Activated CD4-positive, alpha-beta T cell treated with anti-CD3 and anti-CD28 coated beads, Interleukin-2, amount 50 U/mL, for 48 hours (primary cell): ENCODE results near the gene SLC25A5.
"Not testable (repeated sequence)": the region's sequence is repeated elsewhere in the genome, so short reads cannot be mapped to it uniquely, and the experiment has no call there.

Source experiments
- DNase-seq, 2 experiments: peaks; one replicate each; pipeline ENCODE4 v3.0.0-alpha.2; 2020

The SLC25A5 gene

DNA sequence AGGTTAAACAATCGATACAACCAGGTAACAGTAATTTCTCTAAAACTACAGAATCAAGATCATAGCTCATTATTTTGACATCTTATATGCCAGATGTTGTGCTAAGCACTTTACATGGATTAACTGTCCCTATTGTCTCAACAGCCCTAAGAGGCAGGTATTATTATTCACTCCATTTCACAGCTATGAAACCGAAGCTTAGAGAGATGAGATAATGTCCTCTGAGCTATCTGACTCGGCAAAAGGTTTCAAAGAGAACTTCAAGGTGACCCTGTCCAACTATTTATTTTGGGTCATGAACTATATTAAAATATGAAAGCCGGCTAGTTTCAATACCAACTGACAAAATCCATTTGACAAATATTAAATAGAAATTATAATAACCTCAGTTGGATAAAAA, 10.3 kb downstream of the SLC25A5 start:
- DNase-seq = no peak

DNA sequence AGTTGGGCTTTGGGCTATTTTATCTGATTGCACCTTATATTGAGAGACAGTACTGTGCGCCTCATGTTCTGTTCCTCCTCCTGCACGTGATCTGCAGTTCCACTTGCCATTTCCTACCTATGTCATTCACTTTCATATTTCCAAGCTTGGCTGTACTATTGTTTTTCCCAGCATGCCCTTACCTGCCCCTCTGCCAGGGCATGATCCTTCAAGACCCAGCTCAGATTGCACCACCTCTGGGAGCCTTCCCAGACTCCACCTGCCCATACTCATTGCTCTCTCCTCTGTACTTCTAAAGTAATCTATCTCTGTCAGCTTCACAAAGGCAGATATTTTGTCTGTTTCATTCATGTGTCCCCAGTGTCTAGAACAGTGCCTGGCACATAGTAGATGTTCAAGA, 11.6 kb downstream of the SLC25A5 start:
- DNase-seq = no peak

DNA sequence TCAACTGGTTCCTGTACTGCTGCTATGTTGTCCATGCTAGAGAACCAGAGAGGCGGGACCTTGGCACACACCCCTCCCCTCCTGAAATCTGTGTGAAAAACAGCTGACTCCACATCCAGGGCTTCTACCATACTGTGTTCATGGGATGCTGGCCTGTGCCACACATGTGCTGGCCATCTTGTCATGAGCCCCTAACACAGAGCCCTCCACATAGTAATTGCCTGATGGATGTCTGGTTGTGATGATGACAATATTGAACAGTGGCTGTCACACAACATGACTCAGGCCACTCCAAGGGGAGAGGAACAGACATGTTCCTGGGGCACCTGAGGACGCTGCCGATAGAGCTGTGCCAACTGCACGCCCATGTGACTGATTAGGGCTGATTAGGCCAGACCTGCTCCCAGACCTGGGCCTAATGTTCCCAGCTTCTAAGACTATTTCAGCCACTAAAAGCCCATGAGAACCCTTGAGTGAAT, 13.1 kb downstream of the SLC25A5 start:
- no peak for DNase-seq

DNA sequence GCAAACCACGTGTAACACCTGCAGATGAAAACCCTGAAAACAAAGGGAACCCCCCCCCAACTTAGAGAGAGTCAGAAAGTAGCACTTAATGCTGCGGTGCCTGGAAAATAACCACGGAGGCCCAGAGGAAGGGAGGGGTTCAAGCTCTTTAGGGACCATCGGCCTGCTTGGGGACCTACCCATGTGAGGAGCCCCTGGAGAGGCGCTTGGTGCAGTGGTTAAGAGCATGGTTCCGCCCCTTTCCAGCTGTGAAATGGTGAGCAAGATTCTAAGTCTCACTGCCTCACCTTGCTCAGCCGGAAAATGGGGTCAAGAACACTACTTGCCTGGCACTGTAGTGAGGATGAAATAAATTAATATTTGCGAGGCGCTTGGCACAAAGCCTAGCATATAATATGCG, 13.8 kb downstream of the SLC25A5 start:
- DNase-seq = no peak

DNA sequence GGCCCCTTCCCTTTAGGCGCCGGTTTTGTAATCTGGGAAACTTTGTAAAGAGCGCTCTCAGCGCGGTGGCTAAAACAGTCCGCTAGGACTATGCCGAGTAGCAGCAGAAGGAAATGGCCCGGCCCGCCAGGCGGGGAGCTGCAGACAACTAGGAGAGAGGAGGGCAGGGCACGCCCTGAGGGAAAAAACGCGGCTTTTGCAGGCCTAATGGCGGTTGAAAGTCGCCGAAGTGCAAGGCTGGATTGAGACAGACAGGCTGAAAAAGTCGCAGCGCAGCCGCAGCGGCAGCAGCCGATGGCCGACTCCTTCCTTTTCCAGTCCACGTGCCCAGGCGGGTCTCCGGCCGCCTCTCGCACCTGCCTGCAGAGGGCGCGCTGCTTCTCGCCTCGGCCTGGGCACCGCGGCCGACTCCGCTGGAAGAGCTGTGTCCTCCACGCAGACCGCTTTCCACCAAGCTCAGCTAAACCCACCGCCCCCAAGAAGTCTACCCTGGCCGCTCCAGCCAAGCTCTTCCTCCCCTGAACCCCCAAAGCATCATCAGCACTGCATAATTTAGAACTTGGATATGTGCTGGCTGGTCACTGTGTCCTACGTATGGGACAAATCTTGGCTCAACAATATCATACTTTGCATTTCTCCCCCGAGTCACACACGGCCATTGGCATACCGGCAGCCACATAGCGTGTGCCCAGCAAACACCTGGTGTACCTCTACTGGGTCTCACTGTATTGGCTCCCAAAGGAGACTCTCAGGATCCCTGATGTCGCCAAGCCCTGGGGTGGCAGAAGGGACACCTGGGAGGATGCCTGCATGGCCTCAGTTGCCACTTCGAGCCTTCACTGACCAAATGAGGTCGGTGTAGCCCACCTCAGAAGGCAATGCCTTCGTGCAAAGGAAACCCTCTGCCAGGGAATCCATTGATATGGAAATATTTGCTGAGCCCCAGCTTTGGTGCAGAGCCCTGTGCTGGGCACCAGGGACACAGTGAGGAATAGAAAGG, 14.5 kb downstream of the SLC25A5 start:
- peak; percentile 71 to 75 for DNase-seq

DNA sequence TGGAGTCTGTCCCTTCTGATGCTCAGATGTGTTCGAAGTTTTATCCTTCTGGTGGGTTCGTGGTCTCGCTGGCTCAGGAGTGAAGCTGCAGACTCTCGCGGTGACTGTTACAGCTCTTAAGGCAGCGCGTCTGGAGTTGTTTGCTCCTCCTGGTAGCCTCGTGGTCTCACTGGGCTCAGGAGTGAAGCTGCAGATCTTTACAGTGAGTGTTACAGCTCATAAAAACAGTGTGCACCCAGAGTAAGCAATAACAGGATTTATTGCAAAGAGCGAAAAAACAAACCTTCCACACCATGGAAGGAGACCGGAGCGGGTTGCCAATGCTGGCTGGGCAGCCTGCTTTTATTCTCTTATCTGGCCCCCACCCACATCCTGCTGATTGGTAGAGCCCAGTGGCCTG, 18.5 kb downstream of the SLC25A5 start:
- DNase-seq = no peak

DNA sequence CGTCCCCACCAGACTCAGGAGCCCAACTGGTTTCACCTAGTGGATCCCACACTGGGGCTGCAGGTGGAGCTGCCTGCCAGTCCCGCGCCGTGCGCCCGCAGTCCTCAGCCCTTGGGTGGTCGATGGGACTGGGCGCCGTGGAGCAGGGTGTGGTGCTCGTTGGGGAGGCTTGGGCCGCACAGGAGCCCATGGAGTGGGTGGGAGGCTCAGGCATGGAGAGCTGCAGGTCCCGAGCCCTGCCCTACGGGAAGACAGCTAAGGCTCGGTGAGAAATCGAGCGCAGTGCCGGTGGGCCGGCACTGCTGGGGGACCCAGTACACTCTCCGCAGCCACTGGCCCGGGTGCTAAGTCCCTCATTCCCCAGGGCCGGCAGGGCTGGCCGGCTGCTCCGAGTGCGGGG, 19.5 kb downstream of the SLC25A5 start:
- not testable (repeated sequence) for DNase-seq

DNA sequence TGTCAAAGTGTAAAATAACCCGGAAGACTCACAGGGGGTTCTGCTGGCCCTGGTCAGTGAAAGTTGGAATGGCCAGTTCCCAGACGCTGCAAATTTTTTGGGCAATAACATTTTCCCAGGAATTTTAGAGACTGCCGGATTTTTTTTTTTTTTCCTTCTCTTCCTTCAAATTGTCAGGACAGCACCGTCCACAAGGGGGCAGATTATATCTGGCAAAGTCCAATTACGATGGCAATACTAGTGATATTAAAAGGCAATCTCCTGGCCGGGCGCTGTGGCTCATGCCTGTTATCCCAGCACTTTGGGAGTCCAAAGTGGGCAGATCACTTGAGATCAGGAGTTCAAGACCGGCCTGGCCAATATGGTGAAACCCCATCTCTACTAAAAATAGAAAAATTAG, 20.5 kb downstream of the SLC25A5 start:
- peak in 1 of 2 experiments; percentile 44 for DNase-seq

DNA sequence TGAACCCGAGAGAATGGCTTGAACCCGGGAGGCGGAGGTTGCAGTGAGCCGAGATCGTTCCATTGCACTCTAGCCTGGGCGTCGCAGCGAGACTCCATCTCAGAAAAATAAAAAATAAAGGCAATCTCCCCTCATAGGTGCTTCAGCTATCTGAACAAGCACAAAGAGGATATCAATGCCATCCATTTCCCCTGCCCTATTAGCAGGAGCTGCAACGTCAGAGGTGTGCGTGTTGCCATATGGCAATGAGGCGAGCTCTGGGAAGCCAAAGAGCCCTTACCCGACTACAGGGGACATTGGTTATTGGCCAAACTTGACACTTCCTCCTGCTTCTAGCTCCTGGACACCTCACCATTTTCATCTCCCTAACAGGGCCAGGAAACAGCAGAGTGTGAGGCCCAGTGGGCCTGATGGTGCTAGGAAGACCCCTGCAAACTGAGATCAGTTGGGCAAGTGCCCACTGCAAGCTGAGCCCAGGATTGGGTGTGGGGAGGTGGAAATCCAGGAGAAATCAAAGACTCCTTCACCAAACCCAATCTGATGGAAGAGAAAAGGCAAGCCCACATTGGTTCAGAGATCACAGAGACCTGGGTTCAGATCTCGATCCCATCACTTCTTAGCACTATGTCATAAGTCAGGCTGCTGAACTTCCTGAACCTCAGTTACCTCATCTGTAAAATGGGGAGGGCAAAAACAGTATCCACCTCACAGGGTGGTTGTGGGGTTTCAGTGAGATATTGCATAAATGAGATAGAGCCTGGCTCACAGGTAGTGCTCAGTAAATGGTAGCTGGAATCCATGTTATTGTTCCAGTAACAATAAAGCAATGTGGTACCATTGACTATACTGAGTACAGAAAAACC, 21.2 kb downstream of the SLC25A5 start:
- no peak for DNase-seq

DNA sequence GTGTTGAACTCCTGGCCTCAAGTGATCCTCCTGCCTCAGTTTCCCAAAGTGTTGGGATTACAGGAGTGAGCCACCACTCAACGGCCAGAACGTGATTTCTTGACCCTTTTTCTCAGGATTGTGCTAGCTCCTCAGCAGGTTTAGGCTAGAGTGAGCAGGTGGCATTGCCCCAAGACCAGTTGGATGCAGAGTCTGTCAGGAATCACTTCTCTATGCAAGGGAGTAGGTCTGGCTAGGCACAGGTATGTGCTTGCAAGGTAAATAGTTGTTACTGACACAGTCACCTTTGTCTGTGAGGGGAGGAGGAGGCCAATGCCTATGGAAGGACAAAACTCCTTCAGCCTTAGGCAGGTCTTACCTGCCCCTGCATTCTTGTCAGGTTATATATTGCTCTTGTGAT, 24.2 kb downstream of the SLC25A5 start:
- no peak for DNase-seq

DNA sequence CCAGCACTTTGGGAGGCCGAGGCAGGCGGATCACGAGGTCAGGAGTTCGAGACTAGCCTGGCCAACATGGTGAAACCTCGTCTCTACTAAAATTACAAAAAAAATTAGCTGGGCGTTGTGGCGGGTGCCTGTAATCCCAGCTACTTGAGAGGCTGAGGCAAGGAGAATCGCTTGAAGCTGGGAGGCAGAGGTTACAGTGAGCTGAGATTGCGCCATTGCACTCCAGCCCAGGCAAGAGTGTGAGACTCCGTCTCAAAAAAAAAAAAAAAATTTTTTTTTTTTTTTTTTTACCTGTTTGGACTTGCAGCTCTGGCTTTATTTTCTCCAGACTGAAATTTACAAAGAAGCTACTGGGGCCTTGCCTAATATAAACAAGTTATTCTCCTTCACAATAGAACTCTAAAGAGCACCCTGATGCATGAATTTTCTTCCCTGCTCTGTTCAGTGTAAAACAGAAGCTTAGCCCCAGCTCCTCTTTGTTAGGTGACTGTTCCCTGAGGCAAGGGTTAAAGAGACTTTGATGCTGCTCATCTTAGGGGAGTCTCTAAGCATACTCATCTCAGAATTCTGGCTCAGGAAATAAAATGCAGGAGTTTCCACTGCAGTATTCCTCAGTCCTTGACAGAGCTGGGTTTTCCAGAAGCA, 25.7 kb downstream of the SLC25A5 start:
- not testable (repeated sequence) for DNase-seq

DNA sequence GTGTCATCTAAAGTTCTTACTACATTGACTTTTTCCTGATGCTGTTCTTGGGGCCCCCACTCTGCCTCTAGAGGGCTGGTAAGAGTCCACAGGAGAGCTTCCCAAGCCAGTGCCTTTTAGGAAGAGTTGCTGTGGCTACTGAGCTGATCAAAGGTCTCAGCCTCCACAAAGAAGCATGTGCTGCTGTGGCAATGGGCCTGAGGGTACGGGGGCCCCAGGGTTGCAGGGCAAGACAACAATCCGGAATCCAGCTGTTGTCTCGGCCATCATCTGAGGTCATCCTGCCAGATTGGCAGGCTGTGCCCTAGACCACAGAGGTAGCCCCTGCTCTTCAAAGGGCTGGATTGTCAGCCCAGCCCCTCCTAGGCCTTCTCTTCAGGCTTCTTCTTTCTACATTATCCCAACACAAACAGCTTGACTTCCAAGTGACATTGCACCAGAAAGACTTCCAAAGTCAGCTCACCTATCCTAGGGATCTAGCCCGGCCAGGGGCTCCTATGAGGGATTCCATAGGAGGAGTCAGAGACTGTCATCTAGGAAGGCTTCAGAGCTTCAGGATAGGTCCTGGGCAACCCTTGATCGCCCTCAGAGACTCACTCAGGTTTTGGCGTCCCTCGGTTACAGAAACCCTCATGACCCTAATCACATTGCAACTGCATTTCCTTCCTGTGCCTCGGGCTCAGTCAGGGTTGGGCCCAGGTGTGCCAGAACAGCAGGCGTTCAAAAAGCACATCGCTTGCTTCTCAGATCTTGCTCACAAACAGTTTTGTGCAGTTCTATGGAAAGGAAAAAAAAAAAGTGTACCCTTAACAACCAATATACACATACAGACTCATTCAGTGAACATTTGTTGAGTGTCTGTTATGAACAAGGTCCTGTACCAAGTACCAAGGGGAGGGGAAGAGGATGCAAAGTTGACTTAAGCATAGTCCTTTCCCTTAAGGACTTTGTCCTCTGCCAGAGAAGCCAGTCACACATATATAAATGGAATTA, 27.8 kb downstream of the SLC25A5 start:
- DNase-seq = no peak

DNA sequence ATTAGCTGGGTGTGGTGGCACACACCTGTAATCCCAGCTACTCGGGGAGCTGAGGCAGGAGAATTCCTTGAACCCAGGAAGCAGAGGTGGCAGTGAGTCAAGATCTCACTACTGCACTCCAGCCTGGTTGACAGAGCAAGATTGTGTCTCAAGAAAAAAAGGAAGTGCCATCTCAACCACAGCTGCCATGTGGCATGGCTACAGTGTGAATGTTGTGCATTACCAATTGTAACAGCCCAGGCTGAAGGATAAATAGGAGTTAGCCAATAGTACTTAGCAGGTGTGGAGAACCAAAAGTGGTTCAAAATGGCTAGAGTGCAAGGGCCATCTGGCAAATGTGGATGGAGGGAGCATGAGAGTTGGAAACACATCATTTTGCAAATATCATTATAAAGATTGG, 28.9 kb downstream of the SLC25A5 start:
- DNase-seq = no peak

DNA sequence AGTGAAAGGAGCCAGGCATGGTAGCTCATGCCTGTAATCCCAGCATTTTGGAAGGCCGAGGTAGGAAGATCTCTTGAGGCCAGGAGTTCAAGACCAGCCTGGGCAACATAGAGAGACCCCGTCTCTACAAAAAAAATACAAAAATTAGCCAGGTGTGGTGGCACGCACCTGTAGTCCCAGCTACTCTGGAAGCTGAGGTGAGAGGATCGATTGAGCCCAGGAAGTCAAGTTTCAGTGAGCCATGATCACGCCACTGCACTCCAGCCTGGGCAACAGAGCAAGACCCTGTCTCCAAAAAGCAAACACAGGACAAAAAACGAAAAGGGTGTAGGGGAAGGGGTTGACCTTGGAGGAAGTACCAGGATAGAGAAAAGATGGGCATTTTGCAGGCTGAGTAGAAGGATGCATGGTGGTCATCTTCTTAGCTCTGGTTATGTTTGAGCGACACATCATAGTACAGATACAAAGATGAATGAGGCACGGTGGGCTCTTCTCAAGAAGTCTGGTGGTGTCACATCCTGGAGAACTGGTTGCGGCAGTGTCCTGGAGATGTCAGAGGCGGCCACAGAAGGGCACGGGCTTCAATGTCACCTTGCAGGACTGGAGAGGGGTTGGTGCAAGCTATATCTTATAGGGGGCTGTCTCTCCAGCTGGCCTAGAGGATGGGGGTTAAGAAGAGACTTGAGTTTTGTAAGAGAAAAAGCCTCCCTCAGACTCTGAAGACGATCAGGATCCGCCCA, 32.0 kb downstream of the SLC25A5 start:
- no peak for DNase-seq

DNA sequence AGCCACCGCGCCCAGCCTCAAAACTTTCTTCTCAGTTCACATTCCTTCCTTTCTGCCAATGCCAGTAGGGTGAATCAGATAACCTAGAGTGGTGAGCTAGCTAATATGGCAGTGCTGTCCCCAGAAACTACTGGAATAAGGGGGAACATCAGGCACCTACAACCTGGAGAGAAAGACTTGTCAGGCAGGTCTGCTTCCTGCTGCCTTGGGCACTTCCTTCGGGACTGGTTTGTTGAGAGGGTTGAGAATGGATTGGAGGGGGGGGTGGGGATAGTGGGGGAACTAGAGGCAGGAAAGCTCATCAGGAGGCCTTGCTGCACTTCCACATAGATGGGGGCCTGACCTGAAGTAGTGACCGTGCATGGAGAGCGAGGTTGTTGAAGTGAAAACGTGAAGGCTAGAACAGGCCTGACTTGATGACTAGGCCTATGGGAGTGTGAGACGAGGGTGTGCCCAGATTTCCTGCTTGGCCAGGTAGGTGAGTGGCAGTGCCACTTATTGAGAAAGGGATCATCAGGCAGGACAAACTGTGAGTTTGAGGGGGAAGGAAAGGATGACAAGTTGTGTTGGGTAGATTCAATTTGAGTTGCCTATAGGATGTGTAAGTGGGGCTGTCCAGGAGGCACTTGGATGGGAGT, 33.4 kb downstream of the SLC25A5 start:
- DNase-seq = no peak

DNA sequence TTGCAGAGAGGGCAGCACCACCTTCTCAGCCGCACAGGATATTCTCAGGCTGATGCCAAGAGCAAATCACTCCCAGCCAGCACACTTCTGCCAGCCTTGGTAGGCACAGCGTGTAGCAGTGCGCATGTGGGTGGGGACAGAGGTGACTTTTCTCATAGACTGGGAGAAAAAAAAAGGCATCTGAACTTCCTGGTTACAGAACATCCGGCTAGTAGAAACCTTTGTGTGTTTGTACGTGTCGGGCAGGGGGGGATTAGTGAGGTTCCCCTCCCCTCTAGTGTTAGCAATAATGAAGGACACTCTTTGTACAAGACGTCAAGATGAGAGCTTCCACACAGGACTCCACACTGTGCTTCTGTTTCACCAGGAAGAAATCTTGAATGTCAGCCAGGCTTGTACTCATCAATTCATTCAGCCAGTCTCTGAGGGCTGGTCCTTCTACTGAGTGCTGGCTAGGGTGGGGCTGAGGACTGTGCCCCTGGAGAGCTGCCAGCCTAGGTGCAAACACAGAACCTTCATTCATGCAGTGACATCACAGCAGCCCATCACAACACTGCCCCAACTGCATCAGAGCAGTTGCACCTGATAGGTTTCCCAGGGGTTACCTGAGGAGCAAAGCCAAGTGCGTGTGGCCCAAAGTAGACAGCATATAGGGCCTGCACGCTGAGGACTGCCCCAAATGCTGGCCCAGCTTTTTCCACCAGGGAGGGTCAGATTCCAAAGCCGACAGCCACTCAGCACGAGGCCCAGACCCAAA, 34.7 kb downstream of the SLC25A5 start:
- peak in 1 of 2 experiments; percentile 16 for DNase-seq

DNA sequence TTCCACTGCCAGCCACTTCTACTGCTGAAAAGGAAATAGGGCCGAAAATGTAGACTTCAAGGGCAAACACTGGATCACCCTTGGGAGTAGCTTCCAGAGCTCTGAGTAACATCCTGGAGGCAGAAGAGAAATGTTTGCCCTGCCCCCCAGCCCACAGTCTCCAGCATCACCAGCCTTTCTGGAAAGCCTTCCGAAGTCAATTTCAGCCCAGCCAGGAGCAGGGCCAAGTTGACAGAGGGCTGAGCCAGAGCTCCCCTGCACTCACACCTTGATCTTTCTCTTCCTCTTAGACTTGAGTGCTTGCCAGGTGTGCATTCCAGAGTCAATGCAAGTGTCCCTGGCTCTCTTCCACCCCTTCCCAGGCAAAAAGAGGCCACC, 35.2 kb downstream of the SLC25A5 start:
- DNase-seq = no peak

DNA sequence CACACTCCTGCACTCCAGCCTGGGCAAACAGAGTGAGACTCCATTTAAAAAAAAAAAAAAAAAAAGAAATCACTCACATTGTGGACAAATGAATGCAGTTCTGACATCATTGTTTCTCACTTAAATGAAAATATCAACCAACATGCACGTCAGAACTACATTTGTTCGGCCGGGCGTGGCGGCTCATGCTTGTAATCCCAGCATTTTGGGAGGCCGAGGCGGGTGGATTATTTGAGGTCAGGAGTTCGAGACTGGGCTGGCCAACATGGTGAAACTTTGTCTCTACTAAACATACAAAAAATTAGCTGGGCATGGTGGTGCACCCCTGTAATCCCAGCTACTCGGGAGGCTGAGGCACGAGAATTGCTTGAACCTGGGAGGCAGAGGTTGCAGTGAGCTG, 36.9 kb downstream of the SLC25A5 start:
- not testable (repeated sequence) for DNase-seq

DNA sequence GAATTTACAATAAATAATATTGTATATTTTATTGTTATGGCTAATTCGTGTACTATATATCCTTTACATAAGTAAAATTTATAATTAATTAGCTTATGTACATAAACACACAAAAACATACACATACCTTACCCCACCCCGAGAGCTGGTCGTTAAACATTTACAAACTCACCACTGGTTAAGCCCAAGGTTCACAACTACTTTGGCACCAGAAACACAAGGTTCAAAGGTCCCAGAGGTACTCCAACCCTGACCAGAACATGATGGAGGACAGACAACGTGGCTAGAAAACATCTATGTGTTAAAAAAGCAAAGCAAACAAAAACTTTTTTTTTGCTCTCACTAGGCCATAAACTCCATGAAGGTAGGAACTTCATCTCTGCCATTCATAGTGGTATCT, 37.7 kb downstream of the SLC25A5 start:
- DNase-seq = no peak

DNA sequence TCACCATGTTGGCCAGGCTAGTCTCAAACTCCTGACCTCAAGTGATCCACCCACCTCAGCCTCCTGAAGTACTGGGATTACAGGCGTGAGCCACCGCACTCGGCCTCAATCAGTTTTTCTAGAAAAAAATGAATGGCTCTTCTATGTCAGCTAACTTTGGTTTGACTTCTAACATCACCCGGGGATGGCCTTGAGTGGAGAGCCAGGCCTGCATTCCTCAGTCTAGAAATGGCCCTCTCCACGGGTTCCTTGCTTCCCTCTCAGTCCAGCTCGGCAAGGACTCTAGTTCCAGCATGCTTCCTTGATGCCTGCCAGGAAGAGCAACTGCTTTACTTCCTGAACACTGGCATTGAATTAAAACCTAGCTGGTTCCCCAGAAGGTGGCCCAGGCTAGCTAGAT, 39.0 kb downstream of the SLC25A5 start:
- DNase-seq = no peak
